WTC11 (cell line): Measurements from ENCODE around the gene B3GNT9. TPM values are rescaled to one million over a fixed set of nuclear protein-coding genes. Genes with fewer than 3 reads are reported as not detected.
A peak's percentile ranks its signal among the peaks of the same experiment; 100 is the strongest.

Experiments
- ATAC-seq: fragments of 200-7000 bp; cut with Tn5 transposase; 2 replicates; pipeline ENCODE4 v1.10.0; 2021; ENCODE audit warnings: mild to moderate bottlenecking, moderate library complexity
- CTCF ChIA-PET: fragments of 300-600 bp; sonication (Branson Sonifier 250); formaldehyde crosslinking; loops from one replicate; lab custom pipeline; 2021; ENCODE audit warnings: antibody characterized with exemption; lab: Charles Lee
- POLR2A ChIA-PET: fragments of 350-600 bp; sonication (Branson Sonifier 250); formaldehyde crosslinking; loops from one replicate; lab custom pipeline; 2021; ENCODE audit warnings: antibody characterized with exemption; lab: Charles Lee
- DNase-seq: peaks from one replicate; pipeline ENCODE4 v3.0.0; 2021; ENCODE audit warnings: low spot score
- H3K27ac Mint-ChIP-seq: 2 replicates; pipeline ENCODE4 v1.8.0; 2021; ENCODE audit warnings: mixed read lengths
- H3K27me3 Mint-ChIP-seq: 2 replicates; pipeline ENCODE4 v1.8.0; 2021; ENCODE audit warnings: low read depth, mild to moderate bottlenecking, moderate library complexity, mixed read lengths
- H3K36me3 Mint-ChIP-seq: 2 replicates; pipeline ENCODE4 v1.8.0; 2021; ENCODE audit warnings: mixed read lengths
- H3K4me1 Mint-ChIP-seq: 2 replicates; pipeline ENCODE4 v1.8.0; 2022; ENCODE audit warnings: mixed read lengths
- H3K4me3 Mint-ChIP-seq: 2 replicates; pipeline ENCODE4 v1.8.0; 2021; ENCODE audit warnings: mild to moderate bottlenecking, moderate library complexity, mixed read lengths
- H3K9me3 Mint-ChIP-seq: 2 replicates; pipeline ENCODE4 v1.8.0; 2021; ENCODE audit warnings: mixed read lengths
- ATF1 ChIP-seq: sonication (generic); formaldehyde crosslinking; IDR thresholded peaks from 2 replicates; pipeline ENCODE4 v1.8.1; 2023; ENCODE audit warnings: mild to moderate bottlenecking, moderate library complexity, missing genetic modification reagents
- ATF6 ChIP-seq: sonication (generic); formaldehyde crosslinking; IDR thresholded peaks from 2 replicates; pipeline ENCODE4 v1.8.1; 2023; ENCODE audit warnings: mild to moderate bottlenecking, missing genetic modification reagents
- CREM ChIP-seq: sonication (generic); formaldehyde crosslinking; IDR thresholded peaks from 2 replicates; pipeline ENCODE4 v1.8.1; 2022; ENCODE audit warnings: mild to moderate bottlenecking, missing genetic modification reagents, moderate library complexity
- E2F4 ChIP-seq: sonication (generic); formaldehyde crosslinking; IDR thresholded peaks from 2 replicates; pipeline ENCODE4 v1.8.1; 2022; ENCODE audit warnings: low read depth, mild to moderate bottlenecking, moderate library complexity, missing genetic modification reagents, borderline replicate concordance
- ELF4 ChIP-seq: sonication (generic); formaldehyde crosslinking; IDR thresholded peaks from 2 replicates; pipeline ENCODE4 v1.8.1; 2022; ENCODE audit warnings: low read depth, mild to moderate bottlenecking, moderate library complexity, missing genetic modification reagents
- FOXJ3 ChIP-seq: sonication (generic); formaldehyde crosslinking; IDR thresholded peaks from 2 replicates; pipeline ENCODE4 v1.9.0; 2021; ENCODE audit warnings: missing genetic modification reagents, mild to moderate bottlenecking, borderline replicate concordance
- FOXP4 ChIP-seq: sonication (generic); formaldehyde crosslinking; IDR thresholded peaks from 2 replicates; pipeline ENCODE4 v1.8.0; 2022; ENCODE audit warnings: mild to moderate bottlenecking, missing genetic modification reagents
- MAX ChIP-seq: sonication (generic); formaldehyde crosslinking; IDR thresholded peaks from 2 replicates; pipeline ENCODE4 v1.8.0; 2022; ENCODE audit warnings: mild to moderate bottlenecking, missing genetic modification reagents
- OVOL2 ChIP-seq: fragments of 250-450 bp; sonication (Bioruptor Pico); IDR thresholded peaks from 2 replicates; pipeline ENCODE4 v1.9.0; 2021; ENCODE audit warnings: mild to moderate bottlenecking, borderline replicate concordance
- SMAD3 ChIP-seq: sonication (generic); formaldehyde crosslinking; IDR thresholded peaks from 2 replicates; pipeline ENCODE4 v1.8.0; 2022; ENCODE audit warnings: missing genetic modification reagents, mild to moderate bottlenecking, borderline replicate concordance
- SOX15 ChIP-seq: fragments of 250-450 bp; sonication (Bioruptor Pico); IDR thresholded peaks from 2 replicates; pipeline ENCODE4 v1.9.0; 2021; ENCODE audit warnings: mild to moderate bottlenecking
- SP1 ChIP-seq: sonication (generic); formaldehyde crosslinking; conservative IDR thresholded peaks from 2 replicates; pipeline ENCODE4 v1.8.1; 2022; ENCODE audit warnings: missing genetic modification reagents
- STAT6 ChIP-seq: sonication (generic); formaldehyde crosslinking; conservative IDR thresholded peaks from 2 replicates; pipeline ENCODE4 v1.8.1; 2023; ENCODE audit warnings: mild to moderate bottlenecking, low read depth, missing genetic modification reagents, moderate library complexity
- TEAD1 ChIP-seq: sonication (generic); formaldehyde crosslinking; IDR thresholded peaks from 2 replicates; pipeline ENCODE4 v1.8.0; 2022; ENCODE audit warnings: mild to moderate bottlenecking, missing genetic modification reagents
- TP53 ChIP-seq: sonication (generic); formaldehyde crosslinking; IDR thresholded peaks from 2 replicates; pipeline ENCODE4 v1.8.1; 2023; ENCODE audit warnings: mild to moderate bottlenecking, missing genetic modification reagents
- ZBTB21 ChIP-seq: sonication (generic); formaldehyde crosslinking; IDR thresholded peaks from 2 replicates; pipeline ENCODE4 v1.8.1; 2023; ENCODE audit warnings: mild to moderate bottlenecking, missing genetic modification reagents, borderline replicate concordance
- ZMAT4 ChIP-seq: fragments of 250-450 bp; sonication (Bioruptor Pico); IDR thresholded peaks from 2 replicates; pipeline ENCODE4 v1.9.0; 2021; ENCODE audit warnings: mild to moderate bottlenecking
- ZNF232 ChIP-seq: sonication (generic); formaldehyde crosslinking; IDR thresholded peaks from 2 replicates; pipeline ENCODE4 v1.8.0; 2022; ENCODE audit warnings: mild to moderate bottlenecking, missing genetic modification reagents
- ZNF416 ChIP-seq: fragments of 250-450 bp; sonication (Bioruptor Pico); IDR thresholded peaks from 2 replicates; pipeline ENCODE4 v1.9.0; 2021; ENCODE audit warnings: mild to moderate bottlenecking, inconsistent platforms
- ZNF671 ChIP-seq: fragments of 250-450 bp; sonication (Bioruptor Pico); IDR thresholded peaks from 2 replicates; pipeline ENCODE4 v1.8.0; 2021; ENCODE audit warnings: mild to moderate bottlenecking
- ZSCAN18 ChIP-seq: fragments of 250-450 bp; sonication (Bioruptor Pico); IDR thresholded peaks from 2 replicates; pipeline ENCODE4 v2.1.2; 2022; ENCODE audit warnings: mild to moderate bottlenecking, moderate library complexity
- total RNA-seq: library from RNA; stranded (reverse); gene quantifications from 3 replicates; pipeline ENCODE4 v1.2.3, GENCODE V29; 2021

The B3GNT9 gene
- total RNA-seq, 1 experiment from 2014 or later = 6.4 TPM

- TF ChIP-seq STAT6 (CRISPR knock-in tag) = no peak
- no peak for TF ChIP-seq ZMAT4 (CRISPR knock-in tag)
- 0 out of 2 replicates have a peak, but pooled peaks have one; percentile 23 for TF ChIP-seq SP1 (CRISPR knock-in tag)
- 0 out of 2 replicates have a peak, but pooled peaks have one; percentile 28 for TF ChIP-seq ZBTB21
- TF ChIP-seq TEAD1 (CRISPR knock-in tag) = no peak
- TF ChIP-seq SMAD3 = peak; percentile 74; the same call in 1 of the 2 replicates
- peak; percentile 76; the same call in 1 of the 2 replicates for TF ChIP-seq MAX (CRISPR knock-in tag)
Observed at GRCh38 chr16:67149276-67150046, 1.3 kb downstream of the B3GNT9 start (continued).

GRCh38 chr16:67148656-67149275 is 2.0 kb downstream of the B3GNT9 start:
- H3K9me3 Mint-ChIP-seq = no peaks in the 10 kb centered on the region
- POLR2A ChIA-PET = no interaction called here
- ATAC-seq = no peak
- peaks cover 37% of the 10 kb centered on the region for H3K27me3 Mint-ChIP-seq
- H3K4me3 Mint-ChIP-seq = peak overlapping the region; percentile 48; the same call in 1 of the 2 replicates
- TF ChIP-seq FOXP4 = no peak
- H3K4me1 Mint-ChIP-seq = peaks cover 8% of the 10 kb centered on the region
- H3K36me3 Mint-ChIP-seq = peaks cover 17% of the 10 kb centered on the region
- H3K27ac Mint-ChIP-seq = no peak overlapping the region
- DNase-seq = no peak
- CTCF ChIA-PET = interaction anchor here (0.6 to 15.3 kb wide), 8 partner anchors 10 to 192 kb away, joined by 3 to 386 read pairs (median 12); partner anchors contain the start of genes CES3, HSF4 and NOL3

- Mint-ChIP-seq H3K27ac (no peak overlapping the region), H3K4me1 (peaks cover 8% of the 10 kb centered on the region), H3K4me3 (no peak overlapping the region), H3K27me3 (peaks cover 31% of the 10 kb centered on the region), H3K9me3 (no peaks in the 10 kb centered on the region), H3K36me3 (peaks cover 21% of the 10 kb centered on the region)
- DNase-seq = no peak
- ATAC-seq = no peak
- POLR2A ChIA-PET = no interaction called here
- CTCF ChIA-PET = interaction anchor here (4.6 kb wide), 1 partner anchor 188 kb away, joined by 32 read pairs; the partner anchor contains the start of gene CES3
- no peak for TF ChIP-seq OVOL2
- no peak for TF ChIP-seq SMAD3
- no peak for TF ChIP-seq FOXJ3 (CRISPR knock-in tag)
- TF ChIP-seq ZNF671 (CRISPR knock-in tag) = no peak
- TF ChIP-seq ZNF232 = no peak
- TF ChIP-seq E2F4 (CRISPR knock-in tag) = no peak
- no peak for TF ChIP-seq ELF4
- TF ChIP-seq ZNF416 (CRISPR knock-in tag) = no peak
- TF ChIP-seq CREM (CRISPR knock-in tag) = no peak
- no peak for TF ChIP-seq ZSCAN18 (CRISPR knock-in tag)
- no peak for TF ChIP-seq TP53
- no peak for TF ChIP-seq ATF6 (CRISPR knock-in tag)
- TF ChIP-seq ATF1 (CRISPR knock-in tag) = no peak
- TF ChIP-seq SOX15 (CRISPR knock-in tag) = no peak
Observed at GRCh38 chr16:67148221-67148620, 2.6 kb downstream of the B3GNT9 start.
